CD4-positive, CD25-positive, alpha-beta regulatory T cell (primary cell): ENCODE data around the gene RAB5IF. TPM values are rescaled to one million over a fixed set of nuclear protein-coding genes. Genes with fewer than 3 reads are reported as not detected.
"Not testable (repeated sequence)": the region's sequence is repeated elsewhere in the genome, so short reads cannot be mapped to it uniquely, and the experiment has no call there.

Experiments used
- ATAC-seq, 2 donors: fragments of 150-1000 bp; cut with Tn5 transposase; one replicate each; pipeline ENCODE4 v1.10.0; 2021; ENCODE audit warnings: low read depth in 2 of 2, moderate number of reproducible peaks in 2 of 2, moderate library complexity in 1 of 2
- DNase-seq, 3 donors: peaks; one replicate each; pipeline versions ENCODE4 v3.0.0 to v3.0.0-alpha.2; 2012 to 2022; ENCODE audit warnings: mixed read lengths in 1 of 3
- H3K27ac ChIP-seq: one replicate; pipeline ENCODE4 v1.7.0; 2013; ENCODE audit warnings: mild to moderate bottlenecking, low read length; ENCODE audit not compliant: insufficient read depth, poor library complexity, severe bottlenecking
- H3K27me3 ChIP-seq: one replicate; pipeline ENCODE4 v1.7.0; 2013; ENCODE audit warnings: low read length; ENCODE audit not compliant: control insufficient read depth, insufficient read depth
- H3K36me3 ChIP-seq: one replicate; pipeline ENCODE4 v1.7.0; 2013; ENCODE audit warnings: mild to moderate bottlenecking, low read length, moderate library complexity; ENCODE audit not compliant: control insufficient read depth, insufficient read depth
- H3K4me1 ChIP-seq: 2 replicates; pipeline ENCODE4 v1.7.0; 2013; ENCODE audit warnings: mild to moderate bottlenecking, low read length; ENCODE audit not compliant: insufficient read depth, control insufficient read depth, poor library complexity, severe bottlenecking
- H3K4me3 ChIP-seq: one replicate; pipeline ENCODE4 v1.7.0; 2013; ENCODE audit warnings: low read depth, mild to moderate bottlenecking, low read length, moderate library complexity
- H3K9me3 ChIP-seq, 2 experiments: 1 replicate in 1 of 2; 2 replicates in 1 of 2; pipeline ENCODE4 v1.7.0; 2013; ENCODE audit warnings: low read length in 2 of 2, mild to moderate bottlenecking in 1 of 2, moderate library complexity in 1 of 2; ENCODE audit not compliant: control insufficient read depth in 2 of 2
- H3K27ac Mint-ChIP-seq, 3 donors: one replicate each; pipeline ENCODE4 v1.8.0; 2020 to 2022; ENCODE audit warnings: mild to moderate bottlenecking in 3 of 3, mixed read lengths in 3 of 3, moderate library complexity in 2 of 3
- H3K27me3 Mint-ChIP-seq: one replicate; pipeline ENCODE4 v1.8.0; 2022; ENCODE audit warnings: mild to moderate bottlenecking, mixed read lengths
- H3K36me3 Mint-ChIP-seq: one replicate; pipeline ENCODE4 v1.8.0; 2020; ENCODE audit warnings: mixed read lengths
- H3K4me1 Mint-ChIP-seq, 4 donors: one replicate each; pipeline ENCODE4 v1.8.0; 2020 to 2022; ENCODE audit warnings: mixed read lengths in 4 of 4, mild to moderate bottlenecking in 1 of 4
- H3K4me3 Mint-ChIP-seq, 4 donors: one replicate each; pipeline ENCODE4 v1.8.0; 2020 to 2022; ENCODE audit warnings: mild to moderate bottlenecking in 4 of 4, mixed read lengths in 4 of 4, moderate library complexity in 3 of 4
- H3K9me3 Mint-ChIP-seq, 7 donors: one replicate each; pipeline ENCODE4 v1.8.0; 2020 to 2022; ENCODE audit warnings: mixed read lengths in 7 of 7, mild to moderate bottlenecking in 3 of 7, moderate library complexity in 2 of 7
- polyA plus RNA-seq, 4 donors: library from polyadenylated mRNA; unstranded; fragments of 300-500 nt; fragmentation: Illumina TruSeq; gene quantifications; one replicate each; pipeline ENCODE4 v1.2.3, GENCODE V29; 2021
- total RNA-seq: library from RNA; stranded (reverse); gene quantifications from one replicate; pipeline ENCODE4 v1.2.3, GENCODE V29; 2022

Gene RAB5IF
- total and polyA plus RNA-seq, 5 donors from 2014 or later: 75.8 to 248 (median 204) TPM

- ATAC-seq (no peak), DNase-seq (no peak)
- no peaks in the 10 kb centered on the region for H3K27me3 ChIP-seq
- H3K36me3 ChIP-seq: peaks cover 63% of the 10 kb centered on the region
- peaks cover 30% of the 10 kb centered on the region for H3K36me3 Mint-ChIP-seq
- no peak overlapping the region for H3K4me3 ChIP-seq
- no peaks in the 10 kb centered on the region for H3K27me3 Mint-ChIP-seq
- no peak overlapping the region for H3K4me3 Mint-ChIP-seq
- H3K27ac ChIP-seq: peak overlapping the region; percentile 14
- H3K9me3 ChIP-seq: no peaks in the 10 kb centered on the region
- H3K4me1 ChIP-seq: peaks cover 24% of the 10 kb centered on the region
- H3K27ac Mint-ChIP-seq: peak overlapping the region in 2 of 3 donors; percentile 29 to 69
- H3K9me3 Mint-ChIP-seq: no peaks in the 10 kb centered on the region
- peaks cover 10 to 50% (median 26%) of the 10 kb centered on the region in 4 donors for H3K4me1 Mint-ChIP-seq
These were observed 27.8 kb downstream of the RAB5IF start for GRCh38 chr20:36633285-36633772.

- Mint-ChIP-seq H3K4me3 (no peak overlapping the region), H3K27ac (peak overlapping the region; percentile 48 to 94 (median 83)), H3K4me1 (peaks cover 10 to 42% (median 26%) of the 10 kb centered on the region in 4 donors), H3K9me3 (no peaks in the 10 kb centered on the region), H3K27me3 (no peaks in the 10 kb centered on the region), H3K36me3 (peaks cover 26% of the 10 kb centered on the region)
- Histone ChIP-seq H3K4me3 (no peak overlapping the region), H3K4me1 (peaks cover 15% of the 10 kb centered on the region), H3K9me3 (no peaks in the 10 kb centered on the region), H3K27me3 (no peaks in the 10 kb centered on the region), H3K36me3 (peaks cover 69% of the 10 kb centered on the region), H3K27ac (no peak overlapping the region)
- ATAC-seq (no peak), DNase-seq (no peak)
These were observed 28.8 kb downstream of the RAB5IF start for GRCh38 chr20:36634342-36634741.

- H3K27me3 ChIP-seq, H3K4me3 Mint-ChIP-seq, H3K27ac ChIP-seq, H3K9me3 Mint-ChIP-seq, DNase-seq, H3K9me3 ChIP-seq, ATAC-seq, H3K4me3 ChIP-seq, H3K27me3 Mint-ChIP-seq: not testable (repeated sequence)
- H3K27ac Mint-ChIP-seq: peak overlapping the region in 1 of 3 donors; percentile 15
- Histone ChIP-seq H3K4me1 (peaks cover 27% of the 10 kb centered on the region), H3K36me3 (peaks cover 59% of the 10 kb centered on the region)
- peaks cover 18% of the 10 kb centered on the region for H3K36me3 Mint-ChIP-seq
- peaks cover 5 to 40% (median 20%) of the 10 kb centered on the region in 4 donors for H3K4me1 Mint-ChIP-seq
These were observed 33.4 kb downstream of the RAB5IF start for GRCh38 chr20:36638876-36639400.

GRCh38 chr20:36641506-36641843 lies 35.9 kb downstream of the RAB5IF start:
- no peak for DNase-seq
- ATAC-seq: no peak
- H3K27me3 Mint-ChIP-seq: peaks cover 4% of the 10 kb centered on the region
- peaks cover 14 to 56% (median 33%) of the 10 kb centered on the region in 4 donors for H3K4me1 Mint-ChIP-seq
- Histone ChIP-seq H3K4me1 (peaks cover 52% of the 10 kb centered on the region), H3K4me3 (no peak overlapping the region), H3K9me3 (no peaks in the 10 kb centered on the region), H3K36me3 (peaks cover 41% of the 10 kb centered on the region), H3K27ac (no peak overlapping the region), H3K27me3 (no peaks in the 10 kb centered on the region)
- H3K27ac Mint-ChIP-seq: peak overlapping the region; percentile 84 to 96 (median 90)
- H3K9me3 Mint-ChIP-seq: no peaks in the 10 kb centered on the region
- peak overlapping the region in 2 of 4 donors; percentile 29 to 41 for H3K4me3 Mint-ChIP-seq
- peaks cover 15% of the 10 kb centered on the region for H3K36me3 Mint-ChIP-seq

GRCh38 chr20:36642136-36642535 lies 36.6 kb downstream of the RAB5IF start:
- ATAC-seq: no peak
- Histone ChIP-seq H3K4me1 (peaks cover 57% of the 10 kb centered on the region), H3K4me3 (peak overlapping the region; percentile 51), H3K27ac (no peak overlapping the region), H3K27me3 (no peaks in the 10 kb centered on the region), H3K9me3 (no peaks in the 10 kb centered on the region), H3K36me3 (peaks cover 38% of the 10 kb centered on the region)
- peaks cover 15% of the 10 kb centered on the region for H3K36me3 Mint-ChIP-seq
- peak overlapping the region in 2 of 3 donors; percentile 58 to 97 for H3K27ac Mint-ChIP-seq
- peaks cover 4% of the 10 kb centered on the region for H3K27me3 Mint-ChIP-seq
- no peaks in the 10 kb centered on the region for H3K9me3 Mint-ChIP-seq
- H3K4me1 Mint-ChIP-seq: peaks cover 14 to 61% (median 37%) of the 10 kb centered on the region in 4 donors
- DNase-seq: no peak
- H3K4me3 Mint-ChIP-seq: peak overlapping the region; percentile 95 to 99 (median 97)

GRCh38 chr20:36644032-36644705 lies 38.6 kb downstream of the RAB5IF start:
- Mint-ChIP-seq H3K9me3 (no peaks in the 10 kb centered on the region), H3K27me3 (peaks cover 4% of the 10 kb centered on the region), H3K36me3 (peaks cover 12% of the 10 kb centered on the region), H3K4me1 (peaks cover 14 to 63% (median 38%) of the 10 kb centered on the region in 4 donors), H3K27ac (peak overlapping the region; percentile 97 to 98 (median 98)), H3K4me3 (peak overlapping the region; percentile 95 to 99 (median 97))
- no peaks in the 10 kb centered on the region for H3K27me3 ChIP-seq
- peak; percentile 22 to 70 (median 58) for DNase-seq
- H3K9me3 ChIP-seq: no peaks in the 10 kb centered on the region
- peaks cover 57% of the 10 kb centered on the region for H3K4me1 ChIP-seq
- H3K36me3 ChIP-seq: peaks cover 27% of the 10 kb centered on the region
- H3K27ac ChIP-seq: peak overlapping the region; percentile 76
- peak overlapping the region; percentile 96 for H3K4me3 ChIP-seq
- peak; percentile 67 for ATAC-seq

GRCh38 chr20:36644706-36645095 lies 39.1 kb downstream of the RAB5IF start:
- Mint-ChIP-seq H3K4me1 (peaks cover 14 to 63% (median 38%) of the 10 kb centered on the region in 4 donors), H3K36me3 (peaks cover 12% of the 10 kb centered on the region), H3K27me3 (peaks cover 4% of the 10 kb centered on the region), H3K4me3 (peak overlapping the region; percentile 95 to 99 (median 97)), H3K9me3 (no peaks in the 10 kb centered on the region), H3K27ac (peak overlapping the region; percentile 97 to 98 (median 98))
- Histone ChIP-seq H3K27me3 (no peaks in the 10 kb centered on the region), H3K9me3 (no peaks in the 10 kb centered on the region), H3K36me3 (peaks cover 24% of the 10 kb centered on the region), H3K4me1 (peaks cover 57% of the 10 kb centered on the region), H3K4me3 (peak overlapping the region; percentile 96), H3K27ac (peak overlapping the region; percentile 76)
- peak in 1 of 3 donors; percentile 44 for DNase-seq
- peak; percentile 2 to 10 for ATAC-seq
